ENCODE measurements around the gene FFAR3.

Gene FFAR3, protein sequence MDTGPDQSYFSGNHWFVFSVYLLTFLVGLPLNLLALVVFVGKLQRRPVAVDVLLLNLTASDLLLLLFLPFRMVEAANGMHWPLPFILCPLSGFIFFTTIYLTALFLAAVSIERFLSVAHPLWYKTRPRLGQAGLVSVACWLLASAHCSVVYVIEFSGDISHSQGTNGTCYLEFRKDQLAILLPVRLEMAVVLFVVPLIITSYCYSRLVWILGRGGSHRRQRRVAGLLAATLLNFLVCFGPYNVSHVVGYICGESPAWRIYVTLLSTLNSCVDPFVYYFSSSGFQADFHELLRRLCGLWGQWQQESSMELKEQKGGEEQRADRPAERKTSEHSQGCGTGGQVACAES

DNA sequence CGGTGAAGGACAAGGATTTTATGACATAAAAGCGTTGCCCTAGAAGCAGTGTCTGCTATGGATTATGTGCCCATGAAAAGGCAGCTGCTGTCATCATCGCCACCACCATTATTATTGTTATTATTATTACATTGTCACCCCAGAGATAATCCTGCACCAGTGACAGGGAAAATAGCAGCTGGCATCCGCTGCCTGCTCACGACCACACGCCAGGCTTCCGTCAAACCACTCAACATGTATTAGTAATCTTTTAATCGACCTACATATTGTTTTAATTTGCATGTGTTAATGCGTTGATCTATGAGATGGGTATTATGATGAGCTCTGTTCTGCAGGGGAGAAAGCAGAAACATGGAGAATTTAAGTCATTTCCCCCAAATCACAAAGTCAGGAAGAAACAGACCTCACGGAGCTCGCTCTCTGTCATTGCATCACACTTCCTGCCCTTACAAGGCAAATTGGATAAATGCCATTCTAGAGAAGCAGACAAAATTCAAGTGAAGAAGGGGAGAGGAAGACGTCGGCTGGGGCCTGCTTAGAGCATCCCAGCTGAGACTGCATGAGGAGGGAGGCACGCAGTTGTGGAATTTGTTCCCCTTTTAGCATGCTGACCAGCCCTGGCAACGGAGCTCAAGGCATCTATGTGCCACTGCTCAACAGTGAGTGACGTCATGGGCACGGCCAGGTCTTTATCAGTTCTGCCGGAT, at the start of gene FFAR3:
Gene FFAR3 (plus strand): TSS at position 594 of the 707 bp plus-strand sequence. CDS start 431 bp downstream, outside the sequence.
- no peak for DNase-seq

DNA sequence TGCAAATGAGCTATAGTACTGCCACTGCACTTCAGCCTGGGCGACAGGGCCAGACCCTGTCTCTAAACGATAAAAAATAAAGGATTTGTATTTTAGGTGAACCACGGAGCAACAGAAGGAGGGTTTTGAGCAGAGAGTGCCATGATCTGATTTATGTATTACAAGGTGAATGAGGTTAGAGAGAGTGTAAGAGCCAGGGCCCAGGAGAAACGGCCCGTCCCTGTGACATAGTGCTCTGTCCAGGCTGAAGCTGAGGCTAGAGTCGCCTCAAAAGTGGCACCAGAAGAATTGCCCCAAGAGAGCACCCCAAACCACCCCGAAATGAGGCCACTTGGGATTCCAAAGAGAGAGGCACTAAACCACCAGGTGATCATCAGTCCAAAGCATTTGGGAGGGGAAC, 49.4 kb upstream of the FFAR3 start:
- DNase-seq: no peak

DNA sequence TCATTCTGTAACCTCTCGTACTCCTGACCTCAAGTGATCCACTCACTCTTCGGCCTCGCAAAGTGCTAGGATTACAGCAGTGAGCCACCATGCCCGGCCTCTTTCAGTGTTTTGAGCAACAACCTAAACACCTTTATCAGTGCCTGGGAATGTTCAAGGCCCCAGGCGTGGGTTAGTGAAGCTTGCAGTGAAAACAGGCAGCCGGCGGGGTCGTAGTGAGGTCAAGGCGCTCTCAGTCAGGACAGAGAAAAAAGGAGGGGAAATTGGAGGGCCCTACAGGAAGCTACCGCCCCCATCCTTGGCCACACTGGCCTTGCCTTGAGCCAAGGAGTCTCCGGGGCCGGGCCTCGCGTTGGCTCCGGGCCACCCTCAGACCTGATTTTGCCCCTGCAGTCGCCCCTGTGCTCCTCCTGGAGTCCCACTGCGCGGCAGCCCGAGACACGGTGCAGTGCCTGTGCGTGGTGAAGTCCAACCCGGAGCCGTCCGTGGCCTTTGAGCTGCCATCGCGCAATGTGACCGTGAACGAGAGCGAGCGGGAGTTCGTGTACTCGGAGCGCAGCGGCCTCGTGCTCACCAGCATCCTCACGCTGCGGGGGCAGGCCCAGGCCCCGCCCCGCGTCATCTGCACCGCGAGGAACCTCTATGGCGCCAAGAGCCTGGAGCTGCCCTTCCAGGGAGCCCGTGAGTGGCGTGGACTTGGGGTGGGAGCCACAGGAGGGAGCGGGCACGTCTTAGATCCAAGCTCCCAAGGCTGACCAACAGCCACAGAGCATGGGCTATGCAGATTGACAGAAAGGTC, 48.6 kb upstream of the FFAR3 start:
- no peak for DNase-seq

DNA sequence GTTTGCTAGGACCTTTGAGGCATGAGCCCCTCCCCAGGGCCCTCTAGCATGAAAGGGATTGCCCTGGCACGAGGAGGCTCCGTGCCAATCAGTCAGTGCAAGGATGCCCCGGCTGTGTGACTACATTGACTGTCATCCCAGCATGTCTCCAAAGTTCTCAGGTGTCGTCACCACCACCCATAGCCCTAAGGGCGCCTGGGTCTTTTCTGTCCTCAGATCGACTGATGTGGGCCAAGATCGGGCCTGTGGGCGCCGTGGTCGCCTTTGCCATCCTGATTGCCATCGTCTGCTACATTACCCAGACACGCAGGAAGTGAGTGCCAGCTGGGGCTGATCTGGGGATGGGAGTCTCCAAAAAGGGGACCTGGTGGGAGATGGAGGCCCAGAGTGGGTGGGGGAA, 47.9 kb upstream of the FFAR3 start:
- DNase-seq: no peak

DNA sequence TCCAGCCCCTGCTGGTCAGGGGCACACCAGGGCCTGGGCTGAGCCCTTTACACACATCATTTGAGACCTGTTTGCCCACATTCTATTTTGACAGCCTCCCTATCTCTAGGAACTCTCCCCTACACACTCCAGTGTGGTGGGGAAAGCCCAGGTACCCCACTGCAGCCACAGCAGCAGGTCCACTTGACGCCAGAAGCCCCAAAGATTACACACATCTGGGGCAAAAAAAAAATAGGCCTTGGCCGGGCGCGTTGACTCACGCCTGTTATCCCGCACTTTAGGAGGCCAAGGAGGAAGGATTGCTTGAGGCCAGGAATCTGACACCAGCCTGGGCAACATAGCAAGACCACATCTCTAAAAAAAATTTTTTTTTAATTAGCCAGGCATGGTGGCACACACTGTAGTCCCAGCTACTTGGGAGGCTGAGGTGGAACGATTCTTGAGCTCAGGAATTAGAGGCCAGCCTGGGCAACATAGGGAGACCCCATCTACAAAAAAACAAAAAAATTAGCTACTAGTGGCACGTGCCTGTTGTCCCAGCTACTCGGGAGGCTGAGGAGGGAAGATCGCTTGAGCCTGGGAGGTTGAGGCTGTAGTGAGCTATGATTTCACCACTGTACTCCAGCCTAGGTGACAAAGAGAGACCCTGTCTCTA, 47.3 kb upstream of the FFAR3 start:
- no peak for DNase-seq

DNA sequence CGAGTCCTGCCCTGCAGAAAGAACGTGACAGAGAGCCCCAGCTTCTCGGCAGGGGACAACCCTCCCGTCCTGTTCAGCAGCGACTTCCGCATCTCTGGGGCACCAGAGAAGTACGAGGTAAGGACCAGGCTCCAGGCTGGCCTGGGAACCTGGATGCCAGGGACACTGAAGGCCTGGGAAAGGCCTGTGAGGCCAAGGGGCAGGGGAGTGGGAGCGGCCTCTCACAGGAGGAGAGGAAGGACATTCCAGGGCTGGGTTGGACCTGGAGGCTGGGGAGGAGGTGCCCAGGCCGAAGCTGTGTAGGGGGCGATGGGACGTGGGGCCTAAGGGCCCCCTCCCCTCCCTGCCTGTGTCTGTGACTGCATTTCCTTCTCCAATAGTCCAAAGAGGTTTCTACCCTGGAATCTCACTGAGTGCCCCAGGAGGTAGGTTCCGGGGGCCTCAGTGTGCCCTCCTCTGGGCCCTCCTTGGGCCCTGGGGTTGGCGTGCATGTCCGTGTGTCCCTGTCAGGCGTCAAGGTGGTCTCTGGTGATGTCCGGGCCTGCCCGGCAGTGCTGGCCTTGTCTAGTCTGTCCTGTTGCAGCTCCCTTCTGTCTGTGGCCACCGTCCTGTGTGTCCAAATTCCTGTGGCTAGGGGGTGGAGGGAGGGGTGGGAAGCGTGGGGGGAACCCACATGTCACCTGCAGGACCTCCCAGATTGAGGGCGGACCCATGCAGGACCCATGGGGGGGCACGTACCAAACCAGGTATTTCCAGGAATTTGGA, 46.2 kb upstream of the FFAR3 start:
- DNase-seq: no peak

DNA sequence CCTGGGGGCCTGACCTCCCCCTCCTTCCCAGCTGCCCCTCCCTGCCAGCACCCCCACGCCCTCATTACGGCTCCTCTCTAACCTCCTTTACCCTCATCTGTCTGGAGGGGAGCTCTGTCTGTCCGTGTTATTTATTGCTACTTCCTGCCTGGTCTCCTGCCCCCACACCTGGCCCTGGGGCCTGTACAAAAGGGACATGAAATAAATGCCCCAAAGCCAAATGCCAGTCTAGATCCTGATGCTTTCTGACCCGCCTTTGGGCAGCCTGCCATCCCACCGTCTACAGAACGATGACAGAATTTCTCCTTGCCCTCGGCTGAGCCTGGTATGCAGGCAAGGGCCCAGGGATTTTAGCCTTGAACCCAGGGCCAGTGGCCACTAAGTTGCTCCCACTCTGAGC, 44.7 kb upstream of the FFAR3 start:
- no peak for DNase-seq

DNA sequence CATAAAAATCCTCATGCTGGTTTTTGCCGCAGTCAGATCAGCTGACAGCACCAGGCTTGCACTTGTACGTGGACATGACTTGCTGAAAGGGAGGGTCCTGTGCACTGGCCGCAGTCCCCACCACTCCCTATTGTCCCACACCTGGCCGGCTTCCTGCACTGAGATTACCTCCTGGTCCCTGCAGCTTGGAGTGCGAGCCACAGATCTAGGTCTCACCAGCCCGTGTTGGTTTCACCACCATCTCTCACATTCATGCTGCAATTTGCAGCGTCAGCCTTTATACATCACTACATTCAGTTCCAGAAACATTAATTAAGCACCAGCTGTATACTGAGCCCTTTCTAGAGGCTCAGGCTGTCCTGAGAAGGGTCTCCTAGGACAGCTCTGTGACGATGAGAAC, 44.2 kb upstream of the FFAR3 start:
- no peak for DNase-seq

DNA sequence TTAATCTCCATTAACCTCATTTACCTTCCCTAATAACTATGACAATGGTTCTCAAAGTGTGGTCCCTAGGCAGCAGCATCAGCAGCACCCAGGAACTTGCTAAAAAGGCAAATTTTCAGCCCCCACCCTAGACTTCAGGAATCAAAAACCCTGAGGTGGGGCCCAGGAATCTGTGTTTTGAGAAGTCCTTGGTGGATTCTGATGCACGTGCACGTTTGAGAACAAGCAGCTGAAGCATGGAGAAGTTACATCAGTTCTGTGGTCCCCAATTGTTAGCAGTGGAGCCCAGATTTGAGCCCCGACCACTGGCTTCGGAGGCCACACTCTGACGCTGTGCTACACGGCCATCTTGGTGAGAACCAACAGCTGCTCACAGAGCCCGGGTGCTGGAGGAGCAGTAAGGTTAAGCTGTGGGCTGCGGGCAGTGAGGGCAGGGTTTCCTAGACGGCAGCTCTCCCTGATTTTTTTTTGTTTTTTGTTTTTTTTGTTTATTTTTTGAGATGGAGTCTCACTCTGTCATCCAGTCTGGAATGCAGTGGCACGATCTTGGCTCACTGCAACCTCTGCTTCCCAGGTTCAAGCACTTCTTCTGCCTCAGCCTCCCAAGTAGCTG, 43.3 kb upstream of the FFAR3 start:
- no peak for DNase-seq

DNA sequence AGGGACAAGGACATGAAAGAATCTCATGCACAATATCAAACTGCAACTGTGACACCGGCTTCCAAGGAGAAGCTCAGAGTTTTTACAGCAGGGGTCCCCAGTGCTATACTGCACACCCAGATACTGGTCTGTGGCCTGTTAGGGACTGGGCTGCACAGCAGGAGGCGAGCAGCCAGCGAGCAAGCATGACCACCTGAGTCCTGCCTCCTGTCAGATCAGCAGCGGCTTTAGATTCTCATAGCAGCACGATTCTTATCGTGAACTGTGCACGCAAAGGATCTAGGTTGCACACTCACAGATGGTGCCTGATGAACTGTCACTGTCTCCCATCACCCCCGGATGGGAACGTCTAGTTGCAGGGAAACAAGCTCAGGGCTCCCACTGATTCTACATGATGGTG, 42.4 kb upstream of the FFAR3 start:
- DNase-seq: no peak

DNA sequence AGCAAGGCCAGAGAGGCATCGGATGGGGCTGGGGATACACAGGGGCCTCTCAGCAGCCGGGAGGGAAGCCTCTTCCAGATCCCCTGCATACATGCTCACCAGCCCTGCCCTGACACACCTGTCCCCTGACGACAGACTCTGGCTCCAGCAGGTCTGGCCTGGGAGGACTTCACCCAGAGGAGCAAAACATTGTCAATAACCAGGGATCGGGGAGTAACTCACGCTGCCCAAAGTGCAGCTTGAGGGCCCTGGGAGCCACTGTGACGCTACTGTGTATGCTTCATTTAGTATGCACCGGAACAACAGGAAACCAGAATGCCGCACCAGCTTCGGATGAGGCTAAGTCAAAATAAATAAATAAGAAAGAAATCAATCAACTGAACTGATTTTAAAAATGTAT, 41.7 kb upstream of the FFAR3 start:
- DNase-seq: no peak

DNA sequence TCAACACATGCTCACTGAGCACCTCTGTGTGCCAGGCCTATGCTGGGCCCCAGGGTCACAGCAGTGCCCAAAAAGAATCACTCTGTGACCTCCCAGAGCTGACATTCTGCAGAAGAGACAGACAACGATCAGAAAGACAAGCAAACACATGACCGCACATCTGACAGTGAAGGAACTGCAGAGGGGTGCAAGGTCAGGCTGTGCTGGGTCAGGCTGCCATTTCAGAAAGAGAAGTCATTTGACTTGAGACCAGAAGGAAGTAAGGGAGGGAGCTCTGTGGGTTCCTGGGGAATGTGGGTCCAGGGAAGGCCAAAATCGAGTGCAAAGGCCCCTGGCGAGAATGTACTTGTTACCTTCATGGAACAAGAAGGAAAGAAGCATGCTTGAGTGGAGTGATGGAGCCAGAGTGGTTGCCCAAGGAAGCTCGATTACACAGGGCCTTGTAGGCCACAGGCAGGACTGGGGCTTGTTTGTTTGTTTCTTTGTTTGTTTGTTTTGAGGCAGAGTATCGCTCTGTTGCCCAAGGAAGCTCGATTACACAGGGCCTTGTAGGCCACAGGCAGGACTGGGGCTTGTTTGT, 40.7 kb upstream of the FFAR3 start:
- DNase-seq: no peak

DNA sequence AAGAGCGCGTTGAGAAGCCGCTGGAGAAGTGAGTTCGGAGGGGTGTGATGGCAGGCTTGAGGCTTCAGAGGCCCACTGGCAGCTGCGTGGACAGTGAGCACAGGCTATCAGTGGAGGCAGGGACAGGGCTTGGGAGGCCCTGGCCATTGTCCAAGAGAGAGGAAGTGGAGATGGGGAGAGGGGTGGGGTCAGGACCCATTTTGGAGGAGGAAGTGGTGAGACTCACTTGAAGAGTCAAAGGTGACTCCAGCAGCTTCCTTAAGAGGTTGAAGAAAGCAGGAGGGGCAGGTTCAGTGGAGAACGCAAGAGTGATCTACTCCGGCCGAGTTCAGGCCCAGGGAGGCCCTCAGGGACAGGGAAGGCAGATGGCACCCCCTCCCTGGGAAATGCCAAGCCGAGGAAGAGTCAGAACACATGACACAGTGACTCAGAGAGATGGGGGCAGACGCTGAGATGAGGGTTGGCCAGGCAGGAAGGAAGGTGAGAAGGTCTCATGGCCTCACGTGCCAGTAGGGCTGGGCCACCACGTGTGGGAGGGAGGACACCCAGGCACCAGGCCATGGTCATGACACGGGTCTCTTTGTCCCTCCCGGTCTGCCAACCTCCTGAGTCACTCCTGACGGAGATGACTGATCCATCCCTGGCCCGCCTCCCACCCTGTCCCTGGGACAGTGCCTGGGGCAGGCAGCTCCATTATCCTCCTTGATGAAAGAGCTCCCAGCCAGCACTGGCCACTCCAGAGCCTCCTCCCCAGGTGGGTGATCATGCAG, 39.4 kb upstream of the FFAR3 start:
- no peak for DNase-seq

DNA sequence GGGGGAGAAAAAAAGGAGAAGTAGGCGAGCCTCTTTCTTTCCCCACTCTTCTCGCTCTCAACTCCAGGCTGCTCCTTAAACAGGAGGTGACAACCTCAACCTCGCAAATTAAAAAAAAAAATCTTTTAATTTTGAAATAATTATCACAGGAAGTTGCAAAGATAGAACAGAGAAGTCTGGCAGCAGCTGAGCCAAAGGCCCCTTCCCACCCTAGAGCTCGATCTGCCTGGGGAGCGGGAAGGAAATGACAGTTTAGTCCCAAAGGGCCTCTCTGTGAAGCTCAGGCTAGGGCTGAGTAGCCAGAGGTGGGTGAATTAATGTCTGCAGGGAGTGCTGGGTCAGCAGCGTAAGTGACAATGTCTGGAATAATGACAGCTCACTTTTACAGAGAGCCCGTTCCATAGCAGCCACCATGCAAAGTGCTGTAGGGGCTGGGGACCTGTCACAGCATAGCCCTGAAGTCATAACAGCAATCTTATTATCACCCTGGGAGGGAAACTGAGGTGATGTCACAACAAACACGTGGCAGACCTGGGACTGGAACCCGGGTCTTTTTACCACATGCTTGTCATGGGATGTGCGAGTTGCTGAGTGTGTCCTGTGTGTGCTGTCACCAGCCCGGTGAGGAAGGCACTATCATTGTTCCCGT, 38.1 kb upstream of the FFAR3 start:
- no peak for DNase-seq

DNA sequence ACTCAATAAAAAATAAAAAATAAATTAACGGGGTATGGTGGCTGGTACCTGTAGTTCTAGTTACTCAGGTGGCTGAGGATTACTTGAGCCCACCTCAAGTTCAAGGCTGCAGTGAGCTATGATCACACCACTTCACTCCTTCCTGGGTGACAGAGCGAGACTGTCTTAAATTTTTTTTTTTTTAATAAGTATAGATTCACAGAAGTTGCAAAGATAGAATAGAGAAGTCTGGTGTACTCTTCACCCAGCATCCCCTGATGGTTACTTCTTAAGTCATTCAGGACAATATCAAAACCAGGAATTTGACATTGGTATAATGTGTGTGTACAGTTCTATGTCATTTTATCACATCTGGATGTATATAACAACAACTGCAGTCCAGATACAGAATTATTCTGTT, 37.0 kb upstream of the FFAR3 start:
- no peak for DNase-seq

DNA sequence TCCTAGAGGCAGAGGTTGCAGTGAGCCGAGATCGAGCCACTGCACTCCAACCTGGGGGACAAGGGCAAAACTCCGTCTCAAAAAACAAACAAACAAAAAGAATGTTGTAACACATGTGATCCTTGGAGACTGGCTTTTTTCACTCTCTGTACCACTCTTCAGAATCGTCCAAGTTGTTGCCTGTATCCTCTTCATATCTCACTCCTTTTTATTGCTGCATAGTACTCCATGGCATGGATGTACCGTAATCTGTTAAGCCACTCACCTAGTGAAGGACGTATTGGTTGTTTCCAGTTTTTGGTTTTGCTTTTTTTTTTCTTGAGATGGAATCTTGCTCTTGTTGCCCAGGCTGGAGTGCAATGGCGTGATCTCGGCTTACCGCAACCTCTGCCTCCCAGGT, 36.2 kb upstream of the FFAR3 start:
- DNase-seq: no peak

DNA sequence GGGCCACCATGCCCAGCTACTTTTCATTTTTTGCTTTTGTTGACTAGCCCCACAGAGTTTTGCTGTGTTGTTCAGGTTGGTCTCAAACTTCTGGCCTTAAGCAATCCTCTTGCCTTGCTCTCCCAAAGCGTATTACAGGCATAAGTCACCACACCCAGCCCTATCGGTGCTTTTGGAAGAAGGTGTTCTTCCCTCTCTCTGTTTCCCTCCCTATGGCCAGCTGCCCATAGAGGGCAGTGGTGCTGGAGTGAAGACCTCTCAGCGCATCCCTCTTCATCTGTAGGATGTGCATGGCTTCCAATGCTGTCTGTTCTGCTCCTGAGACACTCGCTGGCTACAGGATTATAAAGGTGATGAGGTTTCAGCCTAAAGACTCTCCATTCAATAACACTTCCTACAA, 30.6 kb upstream of the FFAR3 start:
- DNase-seq: no peak

DNA sequence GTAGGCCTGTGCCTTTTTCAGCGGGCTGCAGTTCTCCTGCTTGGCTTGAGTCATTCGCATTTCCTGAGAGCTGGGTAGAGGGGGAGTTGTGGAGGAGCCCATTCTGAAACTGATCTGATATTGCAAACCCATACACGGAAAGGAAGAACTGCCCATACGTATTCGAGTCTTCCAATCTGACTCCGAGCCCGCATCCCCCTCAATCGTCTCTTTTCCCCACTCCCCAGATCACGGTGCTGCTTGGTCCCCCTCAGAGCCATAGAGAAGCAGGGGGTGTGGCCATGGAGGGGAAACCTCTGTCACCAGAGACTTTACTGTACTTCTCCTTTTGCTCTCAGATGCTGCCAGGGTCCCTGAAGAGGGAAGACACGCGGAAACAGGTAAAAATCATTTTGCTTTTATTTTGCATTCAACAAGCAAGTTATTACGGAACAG, 29.4 kb upstream of the FFAR3 start, which contains the start of gene CD22:
Gene CD22 (plus strand): TSS at position 337 of the 435 bp plus-strand sequence. CDS start 2,854 bp downstream, outside the sequence.
- no peak for DNase-seq

DNA sequence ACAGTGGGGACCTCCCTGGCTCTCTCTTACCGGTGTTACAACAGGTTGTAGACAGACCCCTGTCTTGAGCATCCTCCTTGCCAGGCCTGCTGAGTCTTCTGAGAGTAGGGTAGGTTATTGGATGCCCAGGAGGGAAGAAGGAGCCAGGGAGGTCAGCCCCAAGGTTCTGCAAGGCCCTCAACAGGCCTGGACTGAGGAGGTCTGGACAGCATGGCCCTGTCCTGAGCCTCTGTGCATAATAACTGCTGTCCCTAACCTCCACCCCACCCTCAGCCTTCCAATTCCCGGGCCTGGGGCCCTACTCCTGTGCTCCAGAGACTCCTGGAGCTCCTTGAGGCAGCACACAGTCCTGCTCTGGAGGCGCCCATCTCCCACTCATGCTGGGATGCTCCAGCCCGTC, 28.9 kb upstream of the FFAR3 start:
- no peak for DNase-seq

DNA sequence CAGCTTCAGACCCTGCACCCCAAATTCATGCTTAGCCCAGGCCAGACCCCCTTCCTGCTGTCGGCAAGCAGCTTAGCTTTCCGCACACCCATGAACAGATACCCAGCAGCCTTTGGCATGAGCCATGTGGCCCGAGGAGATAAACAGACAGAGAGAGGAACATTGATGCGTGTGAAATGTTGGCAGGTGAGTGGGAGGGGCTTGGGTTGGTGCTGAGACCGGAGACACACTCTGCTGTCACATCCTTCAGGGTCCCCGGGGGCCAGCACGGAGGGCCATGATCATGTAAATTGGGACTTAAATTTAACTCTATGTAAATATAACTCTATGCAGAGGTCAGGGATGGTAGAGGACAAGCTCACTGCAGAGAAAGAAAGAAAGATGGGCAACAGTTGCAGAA, 27.8 kb upstream of the FFAR3 start:
- no peak for DNase-seq
